ENCODE data around the gene ZNF438.

DNA sequence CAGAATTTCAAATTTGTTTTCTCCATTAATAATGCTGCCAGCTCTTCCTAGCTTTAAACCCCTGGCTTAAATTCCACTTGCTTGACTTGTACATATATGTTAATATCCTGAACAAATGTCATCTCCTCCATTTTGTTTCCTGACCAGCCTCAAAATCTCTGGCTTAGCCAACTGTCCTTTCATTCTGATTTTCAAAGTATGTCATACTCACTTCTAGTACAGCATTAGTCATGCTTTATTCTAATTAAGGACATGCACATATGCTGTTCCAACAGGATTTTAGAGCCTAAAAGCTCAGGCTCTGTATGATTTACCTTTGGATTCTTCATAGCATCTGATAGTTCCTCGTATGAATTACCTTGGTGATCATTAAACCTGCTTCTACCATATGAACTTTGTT is 158.3 kb downstream of the ZNF438 start:
- TF ChIP-seq, protein P1, sequence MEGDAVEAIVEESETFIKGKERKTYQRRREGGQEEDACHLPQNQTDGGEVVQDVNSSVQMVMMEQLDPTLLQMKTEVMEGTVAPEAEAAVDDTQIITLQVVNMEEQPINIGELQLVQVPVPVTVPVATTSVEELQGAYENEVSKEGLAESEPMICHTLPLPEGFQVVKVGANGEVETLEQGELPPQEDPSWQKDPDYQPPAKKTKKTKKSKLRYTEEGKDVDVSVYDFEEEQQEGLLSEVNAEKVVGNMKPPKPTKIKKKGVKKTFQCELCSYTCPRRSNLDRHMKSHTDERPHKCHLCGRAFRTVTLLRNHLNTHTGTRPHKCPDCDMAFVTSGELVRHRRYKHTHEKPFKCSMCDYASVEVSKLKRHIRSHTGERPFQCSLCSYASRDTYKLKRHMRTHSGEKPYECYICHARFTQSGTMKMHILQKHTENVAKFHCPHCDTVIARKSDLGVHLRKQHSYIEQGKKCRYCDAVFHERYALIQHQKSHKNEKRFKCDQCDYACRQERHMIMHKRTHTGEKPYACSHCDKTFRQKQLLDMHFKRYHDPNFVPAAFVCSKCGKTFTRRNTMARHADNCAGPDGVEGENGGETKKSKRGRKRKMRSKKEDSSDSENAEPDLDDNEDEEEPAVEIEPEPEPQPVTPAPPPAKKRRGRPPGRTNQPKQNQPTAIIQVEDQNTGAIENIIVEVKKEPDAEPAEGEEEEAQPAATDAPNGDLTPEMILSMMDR (conservative IDR thresholded peaks at IDR 0.05 in 1 of 2, IDR thresholded peaks at IDR 0.05 in 1 of 2; ENCODE audit: extremely low read depth in 1 of 2, insufficient read depth in 1 of 2, low read depth in 1 of 2, low read length in 2 of 2): no peak
- no peak for TF ChIP-seq EZH2 (IDR thresholded peaks at IDR 0.05; ENCODE audit: borderline replicate concordance, low read length)
